Measurements from ENCODE around the gene AKT2. TPM values are rescaled to one million over a fixed set of nuclear protein-coding genes. Genes with fewer than 3 reads are reported as not detected.

The AKT2 gene
- total and polyA plus RNA-seq, 7 donors, result 28.0 to 107 (median 74.4) TPM

DNA sequence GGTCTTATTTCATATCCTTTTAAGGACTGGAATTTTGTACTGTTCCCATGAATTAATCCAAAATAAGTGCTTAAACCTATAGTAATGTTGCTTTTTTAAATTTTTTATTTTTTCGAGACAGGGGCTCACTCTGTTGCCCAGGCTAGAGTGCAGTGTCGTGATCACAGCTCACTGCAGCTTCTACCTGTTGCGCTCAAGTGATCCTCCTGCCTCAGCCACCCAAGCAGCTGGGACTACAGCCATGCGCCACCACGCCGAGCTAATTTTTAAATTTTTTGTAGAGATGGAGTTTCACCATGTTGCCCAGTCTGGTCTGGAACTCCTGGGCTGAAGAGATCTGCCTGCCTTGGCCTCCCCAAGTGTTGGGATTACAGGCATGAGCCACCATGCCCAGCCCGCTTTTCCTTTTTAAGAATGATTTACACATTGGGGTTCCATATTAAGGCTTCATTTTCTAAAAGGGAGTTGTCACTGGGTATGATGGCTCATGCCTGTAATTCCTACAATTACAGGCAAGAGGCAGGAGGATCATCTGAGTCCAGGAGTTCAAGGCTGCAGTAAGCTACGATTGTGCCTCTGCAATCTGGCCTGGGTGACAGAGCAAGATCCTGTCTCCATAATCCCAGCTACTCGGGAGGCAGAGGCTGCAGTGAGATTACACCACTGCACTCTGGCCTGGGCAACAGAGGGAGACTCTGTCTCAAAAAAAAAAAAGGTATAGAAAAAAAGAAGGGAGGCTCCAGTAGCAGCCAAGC lies 28.3 kb upstream of the AKT2 start:
- no peak for DNase-seq
- Histone ChIP-seq H3K27me3 (no peaks in the 10 kb centered on the region), H3K36me3 (peaks cover 0 to 3% (median 0%) of the 10 kb centered on the region in 4 donors), H3K4me1 (no peaks in the 10 kb centered on the region), H3K4me3 (no peak overlapping the region), H3K9me3 (no peaks in the 10 kb centered on the region), H3K27ac (no peak overlapping the region)
- TF ChIP-seq POLR2AphosphoS5 (IDR thresholded peaks at IDR 0.05) (no peak), POLR2A (IDR thresholded peaks at IDR 0.05) (no peak), EP300 (IDR thresholded peaks at IDR 0.05) (no peak)
- TF ChIP-seq, protein P1, sequence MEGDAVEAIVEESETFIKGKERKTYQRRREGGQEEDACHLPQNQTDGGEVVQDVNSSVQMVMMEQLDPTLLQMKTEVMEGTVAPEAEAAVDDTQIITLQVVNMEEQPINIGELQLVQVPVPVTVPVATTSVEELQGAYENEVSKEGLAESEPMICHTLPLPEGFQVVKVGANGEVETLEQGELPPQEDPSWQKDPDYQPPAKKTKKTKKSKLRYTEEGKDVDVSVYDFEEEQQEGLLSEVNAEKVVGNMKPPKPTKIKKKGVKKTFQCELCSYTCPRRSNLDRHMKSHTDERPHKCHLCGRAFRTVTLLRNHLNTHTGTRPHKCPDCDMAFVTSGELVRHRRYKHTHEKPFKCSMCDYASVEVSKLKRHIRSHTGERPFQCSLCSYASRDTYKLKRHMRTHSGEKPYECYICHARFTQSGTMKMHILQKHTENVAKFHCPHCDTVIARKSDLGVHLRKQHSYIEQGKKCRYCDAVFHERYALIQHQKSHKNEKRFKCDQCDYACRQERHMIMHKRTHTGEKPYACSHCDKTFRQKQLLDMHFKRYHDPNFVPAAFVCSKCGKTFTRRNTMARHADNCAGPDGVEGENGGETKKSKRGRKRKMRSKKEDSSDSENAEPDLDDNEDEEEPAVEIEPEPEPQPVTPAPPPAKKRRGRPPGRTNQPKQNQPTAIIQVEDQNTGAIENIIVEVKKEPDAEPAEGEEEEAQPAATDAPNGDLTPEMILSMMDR (IDR thresholded peaks at IDR 0.05), result no peak
- WGBS, 2 donors, result 93 to 96% methylated on average over 9 of the region's 9 CpGs
- intact Hi-C loops (cut with DNase I), result no loop called here

DNA sequence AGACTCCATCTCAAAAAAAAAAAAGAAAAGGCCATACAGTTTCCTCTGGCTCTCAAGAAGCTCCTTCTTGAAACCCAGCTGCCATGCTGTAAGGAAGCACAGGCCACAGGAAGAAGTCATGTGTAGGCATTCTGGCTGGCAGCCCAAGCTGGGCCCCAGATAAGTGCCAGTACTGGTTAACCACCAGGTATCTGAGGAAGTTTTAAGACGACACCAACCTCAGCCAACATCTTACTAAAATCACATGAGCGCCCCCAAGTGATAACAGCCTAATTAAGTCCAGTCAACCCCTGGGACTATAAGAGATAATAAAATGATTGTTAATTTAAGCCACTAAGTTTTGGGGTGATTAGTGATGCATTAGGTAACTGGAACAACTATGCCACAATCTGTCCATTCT lies 27.4 kb upstream of the AKT2 start:
- Histone ChIP-seq H3K36me3 (no peaks in the 10 kb centered on the region), H3K4me1 (no peaks in the 10 kb centered on the region), H3K9me3 (no peaks in the 10 kb centered on the region), H3K27ac (no peak overlapping the region), H3K27me3 (no peaks in the 10 kb centered on the region), H3K4me3 (no peak overlapping the region)
- TF ChIP-seq, protein P1 (IDR thresholded peaks at IDR 0.05), result no peak
- TF ChIP-seq POLR2AphosphoS5 (IDR thresholded peaks at IDR 0.05), result no peak
- TF ChIP-seq POLR2A (IDR thresholded peaks at IDR 0.05), result no peak
- TF ChIP-seq EP300 (IDR thresholded peaks at IDR 0.05), result no peak
- DNase-seq, result no peak
- intact Hi-C loops (cut with DNase I), result no loop called here
- 43 to 69% methylated on average over 2 of the region's 2 CpGs for WGBS, 2 donors

DNA sequence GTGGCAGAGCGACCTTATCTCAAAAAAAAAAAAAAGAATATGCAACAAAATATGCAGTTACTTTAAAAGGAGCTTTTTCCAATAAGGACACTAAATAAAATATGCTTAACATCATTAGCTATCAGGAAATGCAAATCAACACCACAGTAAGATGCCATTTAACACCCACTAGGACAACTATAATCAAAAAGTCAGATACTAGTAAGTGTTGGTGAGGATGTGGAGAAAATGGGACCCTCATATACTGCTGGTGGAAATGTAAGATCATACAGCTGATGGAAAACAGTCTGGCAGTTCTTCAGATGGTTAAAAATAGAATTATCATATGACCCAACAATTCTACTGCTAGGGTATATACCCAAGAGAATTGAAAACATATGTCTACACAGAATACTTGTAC lies 24.5 kb upstream of the AKT2 start:
- intact Hi-C loops (cut with DNase I), result loop anchor here (5.0 to 10.0 kb wide), 4 partner anchors 138 to 285 kb away; no protein-coding TSS in a partner anchor
- peaks cover 0 to 3% (median 0%) of the 10 kb centered on the region in 4 donors for H3K4me1 ChIP-seq
- no peaks in the 10 kb centered on the region for H3K9me3 ChIP-seq
- 88 to 97% methylated on average over 1 of the region's 1 CpG for WGBS, 2 donors
- no peaks in the 10 kb centered on the region for H3K27me3 ChIP-seq
- DNase-seq, result no peak
- H3K36me3 ChIP-seq, result no peaks in the 10 kb centered on the region
- no peak overlapping the region for H3K27ac ChIP-seq
- TF ChIP-seq EP300 (IDR thresholded peaks at IDR 0.05) (no peak), POLR2A (IDR thresholded peaks at IDR 0.05) (no peak), POLR2AphosphoS5 (IDR thresholded peaks at IDR 0.05) (no peak)
- TF ChIP-seq, protein P1 (IDR thresholded peaks at IDR 0.05), result no peak
- H3K4me3 ChIP-seq, result no peak overlapping the region

DNA sequence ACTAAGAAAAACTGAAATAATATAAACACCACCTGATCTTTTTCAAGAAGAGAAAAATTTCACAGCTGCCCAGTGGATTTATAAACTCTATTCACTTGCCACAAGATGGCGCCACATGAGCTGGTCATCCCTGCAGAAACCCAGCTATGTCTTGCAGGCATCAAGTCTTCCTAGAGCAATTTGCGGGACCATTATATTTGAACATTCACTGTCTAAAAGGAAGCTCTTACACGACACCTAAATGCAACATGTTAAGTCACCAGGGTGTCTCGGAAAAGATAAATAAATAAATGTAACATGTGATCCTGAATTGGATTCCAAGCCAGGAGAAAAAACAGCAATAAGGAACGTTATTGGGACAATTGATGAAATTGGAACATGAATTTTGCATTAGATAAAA lies 20.3 kb upstream of the AKT2 start:
- Histone ChIP-seq H3K36me3 (no peaks in the 10 kb centered on the region), H3K27ac (no peak overlapping the region), H3K4me3 (no peak overlapping the region), H3K9me3 (no peaks in the 10 kb centered on the region), H3K4me1 (peaks cover 0 to 3% (median 0%) of the 10 kb centered on the region in 4 donors), H3K27me3 (no peaks in the 10 kb centered on the region)
- 4 to 10% methylated on average over 5 of the region's 5 CpGs for WGBS, 2 donors
- TF ChIP-seq POLR2A (IDR thresholded peaks at IDR 0.05), result no peak
- no peak for TF ChIP-seq EP300 (IDR thresholded peaks at IDR 0.05)
- TF ChIP-seq POLR2AphosphoS5 (IDR thresholded peaks at IDR 0.05), result peak in 1 of 4 donors; percentile 18
- TF ChIP-seq, protein P1 (IDR thresholded peaks at IDR 0.05), result peak; percentile 40 to 62 (median 58)
- intact Hi-C loops (cut with DNase I), result loop anchor here (2.0 to 10.0 kb wide), 5 partner anchors 142 to 329 kb away; no protein-coding TSS in a partner anchor
- DNase-seq, result peak; percentile 89
